ENCODE measurements around the gene HTT-AS. TPM values are rescaled to one million over a fixed set of nuclear protein-coding genes. Genes with fewer than 3 reads are reported as not detected.

Gene HTT-AS
- total and polyA plus RNA-seq, 10 donors = not detected

- no peak for TF ChIP-seq POLR2AphosphoS5 (IDR thresholded peaks at IDR 0.05)
- no peak for TF ChIP-seq POLR2A (IDR thresholded peaks at IDR 0.05)
- TF ChIP-seq CTCF (IDR thresholded peaks at IDR 0.05 in 8 of 11, conservative IDR thresholded peaks at IDR 0.05 in 3 of 11) = no peak
- Histone ChIP-seq H3K4me3 (peak overlapping the region in 7 of 8 donors; percentile 27 to 72 (median 46)), H3K4me1 (peaks cover 30 to 100% (median 72%) of the 10 kb centered on the region in 6 donors), H3K9me3 (no peaks in the 10 kb centered on the region), H3K27ac (peak overlapping the region in 7 of 8 donors; percentile 78 to 91 (median 84)), H3K36me3 (no peaks in the 10 kb centered on the region), H3K27me3 (replicated peaks in 1 of 7) (no peaks in the 10 kb centered on the region)
- 46 to 66% (median 61%) methylated on average over 10 of the region's 10 CpGs for WGBS, 5 donors
- peak; percentile 68 for DNase-seq
- intact Hi-C loops (cut with DNase I; ENCODE audit: low total_unique reads) = no loop called here
Measured at GRCh38 chr4:3042226-3042625, 32.1 kb downstream of the HTT-AS start.

GRCh38 chr4:3041192-3042142 lies 32.9 kb downstream of the HTT-AS start:
- Histone ChIP-seq H3K27ac (peak overlapping the region; percentile 78 to 91 (median 82)), H3K9me3 (no peaks in the 10 kb centered on the region), H3K27me3 (replicated peaks in 1 of 7) (no peaks in the 10 kb centered on the region), H3K36me3 (no peaks in the 10 kb centered on the region), H3K4me1 (peaks cover 28 to 95% (median 67%) of the 10 kb centered on the region in 6 donors), H3K4me3 (peak overlapping the region; percentile 27 to 72 (median 45))
- TF ChIP-seq POLR2AphosphoS5 (IDR thresholded peaks at IDR 0.05) (peak; percentile 65 to 81 (median 77)), CTCF (IDR thresholded peaks at IDR 0.05 in 8 of 11, conservative IDR thresholded peaks at IDR 0.05 in 3 of 11) (no peak), POLR2A (IDR thresholded peaks at IDR 0.05) (peak in 1 of 3 donors; percentile 10)
- DNase-seq = peak; percentile 90
- WGBS, 5 donors = 8 to 35% (median 22%) methylated on average over 34 to 57 of the region's 57 CpGs
- intact Hi-C loops (cut with DNase I; ENCODE audit: low total_unique reads) = no loop called here

GRCh38 chr4:3040452-3041191 lies 33.7 kb downstream of the HTT-AS start:
- Histone ChIP-seq H3K4me3 (peak overlapping the region in 7 of 8 donors; percentile 27 to 72 (median 46)), H3K36me3 (no peaks in the 10 kb centered on the region), H3K4me1 (peaks cover 28 to 87% (median 58%) of the 10 kb centered on the region in 6 donors), H3K9me3 (no peaks in the 10 kb centered on the region), H3K27ac (peak overlapping the region; percentile 78 to 91 (median 82)), H3K27me3 (replicated peaks in 1 of 7) (no peaks in the 10 kb centered on the region)
- 64 to 72% (median 69%) methylated on average over 17 to 28 of the region's 28 CpGs for WGBS, 5 donors
- TF ChIP-seq POLR2A (IDR thresholded peaks at IDR 0.05) (no peak), POLR2AphosphoS5 (IDR thresholded peaks at IDR 0.05) (peak in 1 of 3 donors; percentile 51)
- intact Hi-C loops (cut with DNase I; ENCODE audit: low total_unique reads) = no loop called here
- DNase-seq = peak; percentile 82

GRCh38 chr4:3039706-3040366 lies 34.5 kb downstream of the HTT-AS start:
- TF ChIP-seq CTCF (IDR thresholded peaks at IDR 0.05 in 8 of 11, conservative IDR thresholded peaks at IDR 0.05 in 3 of 11) (no peak), POLR2AphosphoS5 (IDR thresholded peaks at IDR 0.05) (no peak), POLR2A (IDR thresholded peaks at IDR 0.05) (no peak)
- intact Hi-C loops (cut with DNase I; ENCODE audit: low total_unique reads) = no loop called here
- 76 to 87% (median 80%) methylated on average over 8 of the region's 8 CpGs for WGBS, 5 donors

More at GRCh38 chr4:3039706-3040366, 34.5 kb downstream of the HTT-AS start:
- Histone ChIP-seq H3K27me3 (replicated peaks in 1 of 7) (no peaks in the 10 kb centered on the region), H3K4me1 (peaks cover 24 to 79% (median 50%) of the 10 kb centered on the region in 6 donors), H3K36me3 (no peaks in the 10 kb centered on the region), H3K27ac (peak overlapping the region in 5 of 8 donors; percentile 79 to 91 (median 85)), H3K9me3 (no peaks in the 10 kb centered on the region), H3K4me3 (peak overlapping the region in 1 of 8 donors; percentile 72)
- DNase-seq = peak; percentile 59
